WERI-Rb-1 (cell line): ENCODE data around the gene VMAC.
A peak's percentile ranks its signal among the peaks of the same experiment; 100 is the strongest.

Experiments
- DNase-seq: peaks from one replicate; pipeline ENCODE4 v3.0.0-alpha.2; 2020
- H3K27ac ChIP-seq: fragments of 250-450 bp; sonication (Bioruptor Pico); 2 replicates; pipeline ENCODE4 v1.5.1; 2020; ENCODE audit warnings: mild to moderate bottlenecking, moderate library complexity
- H3K27me3 ChIP-seq: fragments of 250-450 bp; sonication (Bioruptor Pico); 2 replicates; pipeline ENCODE4 v1.5.1; 2021; ENCODE audit warnings: mild to moderate bottlenecking, low read depth, moderate library complexity; ENCODE audit not compliant: insufficient read depth, severe bottlenecking
- H3K36me3 ChIP-seq: fragments of 250-450 bp; sonication (Bioruptor Pico); 2 replicates; pipeline ENCODE4 v1.5.1; 2020; ENCODE audit warnings: mild to moderate bottlenecking, moderate library complexity
- H3K4me3 ChIP-seq: 2 replicates; pipeline ENCODE4 v1.5.1; 2011; ENCODE audit warnings: low read depth, mild to moderate bottlenecking, control low read depth, low read length
- H3K9me3 ChIP-seq: fragments of 250-450 bp; sonication (Bioruptor Pico); 2 replicates; pipeline ENCODE4 v1.5.1; 2021; ENCODE audit warnings: mild to moderate bottlenecking, moderate library complexity; ENCODE audit not compliant: severe bottlenecking
- TF ChIP-seq, protein P1 (sequence below): IDR thresholded peaks from 2 replicates; pipeline ENCODE4 v1.5.1; 2011; ENCODE audit warnings: low read depth, mild to moderate bottlenecking, control low read depth, inconsistent platforms, low read length

The VMAC gene

DNA sequence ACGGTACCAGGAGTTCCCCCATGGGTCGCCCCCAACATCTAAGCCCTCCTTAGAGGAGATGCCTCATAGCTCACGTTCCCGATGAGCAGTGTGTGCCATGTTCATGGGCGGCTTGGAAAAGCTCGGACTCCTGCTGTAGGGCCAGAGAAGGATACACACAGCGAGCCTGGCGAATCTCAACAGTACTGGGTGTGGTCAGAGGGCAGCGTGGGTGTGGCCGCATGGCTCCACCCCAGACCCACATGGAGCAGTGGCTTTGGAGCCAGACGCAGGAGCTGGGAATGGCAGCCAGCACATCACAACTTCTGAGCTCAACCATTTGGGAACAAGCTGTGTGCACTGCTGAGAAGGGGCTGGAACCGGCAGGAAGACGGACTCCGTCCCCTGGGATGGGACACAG lies 25.0 kb downstream of the VMAC start:
- H3K4me3 ChIP-seq = no peak overlapping the region
- no peak overlapping the region for H3K27ac ChIP-seq
- H3K9me3 ChIP-seq = no peaks in the 10 kb centered on the region
- peaks cover 80% of the 10 kb centered on the region for H3K36me3 ChIP-seq
- TF ChIP-seq, protein P1, sequence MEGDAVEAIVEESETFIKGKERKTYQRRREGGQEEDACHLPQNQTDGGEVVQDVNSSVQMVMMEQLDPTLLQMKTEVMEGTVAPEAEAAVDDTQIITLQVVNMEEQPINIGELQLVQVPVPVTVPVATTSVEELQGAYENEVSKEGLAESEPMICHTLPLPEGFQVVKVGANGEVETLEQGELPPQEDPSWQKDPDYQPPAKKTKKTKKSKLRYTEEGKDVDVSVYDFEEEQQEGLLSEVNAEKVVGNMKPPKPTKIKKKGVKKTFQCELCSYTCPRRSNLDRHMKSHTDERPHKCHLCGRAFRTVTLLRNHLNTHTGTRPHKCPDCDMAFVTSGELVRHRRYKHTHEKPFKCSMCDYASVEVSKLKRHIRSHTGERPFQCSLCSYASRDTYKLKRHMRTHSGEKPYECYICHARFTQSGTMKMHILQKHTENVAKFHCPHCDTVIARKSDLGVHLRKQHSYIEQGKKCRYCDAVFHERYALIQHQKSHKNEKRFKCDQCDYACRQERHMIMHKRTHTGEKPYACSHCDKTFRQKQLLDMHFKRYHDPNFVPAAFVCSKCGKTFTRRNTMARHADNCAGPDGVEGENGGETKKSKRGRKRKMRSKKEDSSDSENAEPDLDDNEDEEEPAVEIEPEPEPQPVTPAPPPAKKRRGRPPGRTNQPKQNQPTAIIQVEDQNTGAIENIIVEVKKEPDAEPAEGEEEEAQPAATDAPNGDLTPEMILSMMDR = no peak
- H3K27me3 ChIP-seq = no peaks in the 10 kb centered on the region
- no peak for DNase-seq

GRCh38 chr19:5931251-5931650 lies 26.6 kb downstream of the VMAC start:
- Histone ChIP-seq H3K9me3 (no peaks in the 10 kb centered on the region), H3K27ac (peak overlapping the region; percentile 78; the same call in 1 of the 2 replicates), H3K27me3 (no peaks in the 10 kb centered on the region), H3K36me3 (peaks cover 67% of the 10 kb centered on the region), H3K4me3 (no peak overlapping the region)
- no peak for DNase-seq
- TF ChIP-seq, protein P1 = no peak

- peak overlapping the region; percentile 78 for H3K27ac ChIP-seq
- H3K4me3 ChIP-seq = no peak overlapping the region; the same call in 1 of the 2 replicates
- TF ChIP-seq, protein P1 = no peak
- H3K36me3 ChIP-seq = peaks cover 64% of the 10 kb centered on the region
- peak; percentile 73 for DNase-seq
- no peaks in the 10 kb centered on the region for H3K9me3 ChIP-seq
- H3K27me3 ChIP-seq = no peaks in the 10 kb centered on the region
Observed at GRCh38 chr19:5932146-5932545, 27.5 kb downstream of the VMAC start.

GRCh38 chr19:5932609-5933262 lies 28.1 kb downstream of the VMAC start:
- no peak overlapping the region for H3K4me3 ChIP-seq
- peaks cover 64% of the 10 kb centered on the region for H3K36me3 ChIP-seq
- peak; percentile 75 for DNase-seq
- TF ChIP-seq, protein P1 = no peak
- H3K27me3 ChIP-seq = no peaks in the 10 kb centered on the region
- H3K27ac ChIP-seq = peak overlapping the region; percentile 78
- no peaks in the 10 kb centered on the region for H3K9me3 ChIP-seq

GRCh38 chr19:5933391-5934068 lies 28.9 kb downstream of the VMAC start:
- H3K27me3 ChIP-seq = no peaks in the 10 kb centered on the region
- TF ChIP-seq, protein P1 = no peak
- H3K4me3 ChIP-seq = no peak overlapping the region
- peak overlapping the region; percentile 78 for H3K27ac ChIP-seq
- DNase-seq = no peak
- no peaks in the 10 kb centered on the region for H3K9me3 ChIP-seq
- peaks cover 61% of the 10 kb centered on the region for H3K36me3 ChIP-seq
